ENCODE results near the gene CLEC3B.

DNA sequence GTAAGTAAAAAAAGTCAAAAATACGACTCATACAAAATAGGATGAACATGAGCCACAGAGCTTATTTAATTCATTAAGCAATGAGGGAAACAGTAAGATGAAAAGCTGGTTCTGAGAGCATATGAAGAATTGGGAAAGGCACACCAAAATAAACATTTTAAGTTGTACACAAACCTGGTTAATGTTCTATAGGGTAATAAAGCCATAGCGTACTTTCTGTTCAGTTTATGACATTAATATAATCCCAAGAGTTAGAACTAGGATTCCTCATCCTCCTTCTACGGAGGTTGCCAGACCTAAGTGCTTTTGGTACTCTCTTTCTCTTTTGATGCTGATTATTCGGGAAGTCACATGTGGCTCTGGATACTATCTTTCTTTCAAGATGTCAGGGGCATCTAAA, 41.4 kb downstream of the CLEC3B start:
- TF ChIP-seq EZH2phosphoT487 (IDR thresholded peaks at IDR 0.05; ENCODE audit: borderline replicate concordance) (no peak), CTCF (conservative IDR thresholded peaks at IDR 0.05; ENCODE audit: low read length) (no peak)

Measured in Loucy (cell line).